HepG2 (cell line): ENCODE measurements around the gene GRAMD4. TPM values are rescaled to one million over a fixed set of nuclear protein-coding genes. Genes with fewer than 3 reads are reported as not detected.

Source experiments
- ASH2L ChIP-seq: fragments of 300-600, 200-600 bp; sonication (generic); IDR thresholded peaks from 2 replicates; pipeline ENCODE4 v1.7.0; 2017; ENCODE audit warnings: low read depth, mild to moderate bottlenecking, moderate library complexity, mixed read lengths, low read length; ENCODE audit not compliant: insufficient read length
- BHLHE40 ChIP-seq: IDR thresholded peaks from 2 replicates; pipeline ENCODE4 v1.6.1; 2011; ENCODE audit warnings: low read length, improper control_type of control experiment
- ETV6 ChIP-seq: sonication (generic); formaldehyde crosslinking; conservative IDR thresholded peaks from 2 replicates; pipeline ENCODE4 v1.4.0; 2020; ENCODE audit warnings: missing genetic modification reagents
- FOXK1 ChIP-seq: sonication (generic); formaldehyde crosslinking; IDR thresholded peaks from 2 replicates; pipeline ENCODE4 v1.4.0; 2020; ENCODE audit warnings: low read depth, missing genetic modification reagents, borderline replicate concordance
- PHF21A ChIP-seq: sonication (generic); formaldehyde crosslinking; IDR thresholded peaks from 2 replicates; pipeline ENCODE4 v1.5.0; 2020; ENCODE audit warnings: mild to moderate bottlenecking, missing genetic modification reagents
- TBX3 ChIP-seq: fragments of 450-650 bp; IDR thresholded peaks from 2 replicates; pipeline ENCODE4 v1.6.1; 2017; ENCODE audit warnings: antibody characterized with exemption, mild to moderate bottlenecking, inconsistent platforms, borderline replicate concordance
- TRIM24 ChIP-seq: sonication (generic); formaldehyde crosslinking; IDR thresholded peaks from 2 replicates; pipeline ENCODE4 v1.8.0; 2022; ENCODE audit warnings: mild to moderate bottlenecking, missing genetic modification reagents
- ZNF720 ChIP-seq: sonication (generic); formaldehyde crosslinking; IDR thresholded peaks from 2 replicates; pipeline ENCODE4 v1.4.0; 2020; ENCODE audit warnings: missing genetic modification reagents
- ZNF891 ChIP-seq: sonication (generic); formaldehyde crosslinking; IDR thresholded peaks from 2 replicates; pipeline ENCODE4 v1.5.0; 2020; ENCODE audit warnings: mild to moderate bottlenecking, missing genetic modification reagents
- polyA plus RNA-seq, 8 experiments: library from polyadenylated mRNA; depleted of rRNA in 3 of 8; stranded (reverse) in 7 of 8; unstranded in 1 of 8; fragments of >200 nt; fragmentation: Illumina TruSeq in 4 of 8; extraction: Trizol in 4 of 8; gene quantifications; 2 replicates each; pipeline versions ENCODE4 v1.2.1 to v1.2.3, GENCODE V29; 2011 to 2016; ENCODE audit warnings: low read depth in 4 of 8, missing spikeins in 1 of 8, mixed read lengths in 1 of 8; ENCODE audit not compliant: insufficient read depth in 1 of 8
- total RNA-seq, 5 experiments: library from RNA; depleted of rRNA; stranded (reverse); fragments of >200 nt; fragmentation: Illumina TruSeq; extraction: Trizol; gene quantifications; 2 replicates each; pipeline ENCODE4 v1.2.3, GENCODE V29; 2016; ENCODE audit warnings: low read depth in 1 of 5
- TF ChIP-seq, protein P1 (sequence below): sonication (generic); formaldehyde crosslinking; IDR thresholded peaks from 2 replicates; pipeline ENCODE4 v1.4.0; 2020; ENCODE audit warnings: missing genetic modification reagents, borderline replicate concordance
- TF ChIP-seq, protein P2 (sequence below): sonication (generic); formaldehyde crosslinking; IDR thresholded peaks from 2 replicates; pipeline ENCODE4 v1.5.1; 2020; ENCODE audit warnings: mild to moderate bottlenecking, moderate library complexity, missing genetic modification reagents
- TF ChIP-seq, protein P3 (sequence below): sonication (generic); formaldehyde crosslinking; IDR thresholded peaks from 2 replicates; pipeline ENCODE4 v1.4.0; 2020; ENCODE audit warnings: mild to moderate bottlenecking, missing genetic modification reagents
- TF ChIP-seq, protein P4 (sequence below): sonication (generic); formaldehyde crosslinking; IDR thresholded peaks from 2 replicates; pipeline ENCODE4 v1.4.0; 2020; ENCODE audit warnings: missing genetic modification reagents

The GRAMD4 gene
- total and polyA plus RNA-seq, 2 of the 13 experiments (the other 11 are each of a cell fraction or from before 2014, with no cell fraction given), result 15.2 to 15.7 TPM

DNA sequence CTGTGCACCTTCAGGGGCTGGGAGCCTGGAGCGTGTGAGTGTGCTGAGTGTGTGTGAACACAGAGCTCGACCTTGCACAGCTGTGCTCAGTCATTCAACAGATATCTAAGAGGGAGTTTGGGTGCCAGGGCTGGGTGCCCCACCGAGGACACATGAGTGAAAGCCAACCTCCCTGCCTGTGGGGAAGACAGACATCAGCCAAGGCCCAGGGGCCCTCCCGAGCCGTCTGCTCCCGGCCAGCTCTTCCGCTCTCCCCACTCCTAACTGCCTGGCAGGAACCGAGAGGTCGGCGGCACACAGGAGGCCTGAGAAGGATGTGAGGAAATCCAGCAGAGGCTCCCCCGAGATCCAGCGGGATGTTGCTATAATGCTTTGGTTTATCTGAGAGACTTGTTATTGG lies 85.9 kb downstream of the GRAMD4 start (continued):
- TF ChIP-seq, protein P1, sequence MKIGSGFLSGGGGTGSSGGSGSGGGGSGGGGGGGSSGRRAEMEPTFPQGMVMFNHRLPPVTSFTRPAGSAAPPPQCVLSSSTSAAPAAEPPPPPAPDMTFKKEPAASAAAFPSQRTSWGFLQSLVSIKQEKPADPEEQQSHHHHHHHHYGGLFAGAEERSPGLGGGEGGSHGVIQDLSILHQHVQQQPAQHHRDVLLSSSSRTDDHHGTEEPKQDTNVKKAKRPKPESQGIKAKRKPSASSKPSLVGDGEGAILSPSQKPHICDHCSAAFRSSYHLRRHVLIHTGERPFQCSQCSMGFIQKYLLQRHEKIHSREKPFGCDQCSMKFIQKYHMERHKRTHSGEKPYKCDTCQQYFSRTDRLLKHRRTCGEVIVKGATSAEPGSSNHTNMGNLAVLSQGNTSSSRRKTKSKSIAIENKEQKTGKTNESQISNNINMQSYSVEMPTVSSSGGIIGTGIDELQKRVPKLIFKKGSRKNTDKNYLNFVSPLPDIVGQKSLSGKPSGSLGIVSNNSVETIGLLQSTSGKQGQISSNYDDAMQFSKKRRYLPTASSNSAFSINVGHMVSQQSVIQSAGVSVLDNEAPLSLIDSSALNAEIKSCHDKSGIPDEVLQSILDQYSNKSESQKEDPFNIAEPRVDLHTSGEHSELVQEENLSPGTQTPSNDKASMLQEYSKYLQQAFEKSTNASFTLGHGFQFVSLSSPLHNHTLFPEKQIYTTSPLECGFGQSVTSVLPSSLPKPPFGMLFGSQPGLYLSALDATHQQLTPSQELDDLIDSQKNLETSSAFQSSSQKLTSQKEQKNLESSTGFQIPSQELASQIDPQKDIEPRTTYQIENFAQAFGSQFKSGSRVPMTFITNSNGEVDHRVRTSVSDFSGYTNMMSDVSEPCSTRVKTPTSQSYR (CRISPR knock-in tag), result no peak
- TF ChIP-seq TRIM24 (CRISPR knock-in tag) (no peak), ETV6 (CRISPR knock-in tag) (no peak), ASH2L (no peak), PHF21A (CRISPR knock-in tag) (no peak), ZNF891 (CRISPR knock-in tag) (no peak), ZNF720 (CRISPR knock-in tag) (no peak), BHLHE40 (no peak), TBX3 (no peak), FOXK1 (CRISPR knock-in tag) (no peak)
- TF ChIP-seq, protein P2, sequence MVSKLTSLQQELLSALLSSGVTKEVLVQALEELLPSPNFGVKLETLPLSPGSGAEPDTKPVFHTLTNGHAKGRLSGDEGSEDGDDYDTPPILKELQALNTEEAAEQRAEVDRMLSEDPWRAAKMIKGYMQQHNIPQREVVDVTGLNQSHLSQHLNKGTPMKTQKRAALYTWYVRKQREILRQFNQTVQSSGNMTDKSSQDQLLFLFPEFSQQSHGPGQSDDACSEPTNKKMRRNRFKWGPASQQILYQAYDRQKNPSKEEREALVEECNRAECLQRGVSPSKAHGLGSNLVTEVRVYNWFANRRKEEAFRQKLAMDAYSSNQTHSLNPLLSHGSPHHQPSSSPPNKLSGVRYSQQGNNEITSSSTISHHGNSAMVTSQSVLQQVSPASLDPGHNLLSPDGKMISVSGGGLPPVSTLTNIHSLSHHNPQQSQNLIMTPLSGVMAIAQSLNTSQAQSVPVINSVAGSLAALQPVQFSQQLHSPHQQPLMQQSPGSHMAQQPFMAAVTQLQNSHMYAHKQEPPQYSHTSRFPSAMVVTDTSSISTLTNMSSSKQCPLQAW, result no peak
- TF ChIP-seq, protein P3, sequence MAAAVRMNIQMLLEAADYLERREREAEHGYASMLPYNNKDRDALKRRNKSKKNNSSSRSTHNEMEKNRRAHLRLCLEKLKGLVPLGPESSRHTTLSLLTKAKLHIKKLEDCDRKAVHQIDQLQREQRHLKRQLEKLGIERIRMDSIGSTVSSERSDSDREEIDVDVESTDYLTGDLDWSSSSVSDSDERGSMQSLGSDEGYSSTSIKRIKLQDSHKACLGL (CRISPR knock-in tag), result no peak
- TF ChIP-seq, protein P4, sequence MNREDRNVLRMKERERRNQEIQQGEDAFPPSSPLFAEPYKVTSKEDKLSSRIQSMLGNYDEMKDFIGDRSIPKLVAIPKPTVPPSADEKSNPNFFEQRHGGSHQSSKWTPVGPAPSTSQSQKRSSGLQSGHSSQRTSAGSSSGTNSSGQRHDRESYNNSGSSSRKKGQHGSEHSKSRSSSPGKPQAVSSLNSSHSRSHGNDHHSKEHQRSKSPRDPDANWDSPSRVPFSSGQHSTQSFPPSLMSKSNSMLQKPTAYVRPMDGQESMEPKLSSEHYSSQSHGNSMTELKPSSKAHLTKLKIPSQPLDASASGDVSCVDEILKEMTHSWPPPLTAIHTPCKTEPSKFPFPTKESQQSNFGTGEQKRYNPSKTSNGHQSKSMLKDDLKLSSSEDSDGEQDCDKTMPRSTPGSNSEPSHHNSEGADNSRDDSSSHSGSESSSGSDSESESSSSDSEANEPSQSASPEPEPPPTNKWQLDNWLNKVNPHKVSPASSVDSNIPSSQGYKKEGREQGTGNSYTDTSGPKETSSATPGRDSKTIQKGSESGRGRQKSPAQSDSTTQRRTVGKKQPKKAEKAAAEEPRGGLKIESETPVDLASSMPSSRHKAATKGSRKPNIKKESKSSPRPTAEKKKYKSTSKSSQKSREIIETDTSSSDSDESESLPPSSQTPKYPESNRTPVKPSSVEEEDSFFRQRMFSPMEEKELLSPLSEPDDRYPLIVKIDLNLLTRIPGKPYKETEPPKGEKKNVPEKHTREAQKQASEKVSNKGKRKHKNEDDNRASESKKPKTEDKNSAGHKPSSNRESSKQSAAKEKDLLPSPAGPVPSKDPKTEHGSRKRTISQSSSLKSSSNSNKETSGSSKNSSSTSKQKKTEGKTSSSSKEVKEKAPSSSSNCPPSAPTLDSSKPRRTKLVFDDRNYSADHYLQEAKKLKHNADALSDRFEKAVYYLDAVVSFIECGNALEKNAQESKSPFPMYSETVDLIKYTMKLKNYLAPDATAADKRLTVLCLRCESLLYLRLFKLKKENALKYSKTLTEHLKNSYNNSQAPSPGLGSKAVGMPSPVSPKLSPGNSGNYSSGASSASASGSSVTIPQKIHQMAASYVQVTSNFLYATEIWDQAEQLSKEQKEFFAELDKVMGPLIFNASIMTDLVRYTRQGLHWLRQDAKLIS (CRISPR knock-in tag), result no peak
- TF ChIP-seq, all 625 proteins: peak for 0
